ENCODE measurements around the gene SREBF2.

DNA sequence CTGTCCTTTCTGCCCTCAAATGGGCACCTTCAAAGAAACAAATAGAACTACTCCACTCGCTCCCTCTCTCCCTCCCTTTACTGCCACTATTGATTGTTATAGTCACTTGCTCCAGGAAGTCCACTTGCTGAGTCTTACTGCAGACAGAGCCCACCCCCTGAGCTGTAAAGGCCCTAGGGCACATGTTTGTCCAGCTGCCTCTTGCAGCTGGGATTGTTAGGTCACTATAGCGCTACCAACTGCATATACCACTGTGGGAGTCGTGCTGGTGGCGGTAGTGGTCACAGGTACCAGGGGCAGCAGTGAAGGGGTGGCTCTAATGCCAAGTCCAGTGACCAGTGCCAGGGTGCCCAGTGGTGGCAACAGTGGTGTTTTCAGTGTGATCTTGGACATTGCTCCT, 4.4 kb upstream of the SREBF2 start:
- TF ChIP-seq CBX8 (IDR thresholded peaks at IDR 0.05) (no peak), CEBPB (IDR thresholded peaks at IDR 0.05) (no peak), REST (IDR thresholded peaks at IDR 0.05) (no peak)
- TF ChIP-seq, protein P1, sequence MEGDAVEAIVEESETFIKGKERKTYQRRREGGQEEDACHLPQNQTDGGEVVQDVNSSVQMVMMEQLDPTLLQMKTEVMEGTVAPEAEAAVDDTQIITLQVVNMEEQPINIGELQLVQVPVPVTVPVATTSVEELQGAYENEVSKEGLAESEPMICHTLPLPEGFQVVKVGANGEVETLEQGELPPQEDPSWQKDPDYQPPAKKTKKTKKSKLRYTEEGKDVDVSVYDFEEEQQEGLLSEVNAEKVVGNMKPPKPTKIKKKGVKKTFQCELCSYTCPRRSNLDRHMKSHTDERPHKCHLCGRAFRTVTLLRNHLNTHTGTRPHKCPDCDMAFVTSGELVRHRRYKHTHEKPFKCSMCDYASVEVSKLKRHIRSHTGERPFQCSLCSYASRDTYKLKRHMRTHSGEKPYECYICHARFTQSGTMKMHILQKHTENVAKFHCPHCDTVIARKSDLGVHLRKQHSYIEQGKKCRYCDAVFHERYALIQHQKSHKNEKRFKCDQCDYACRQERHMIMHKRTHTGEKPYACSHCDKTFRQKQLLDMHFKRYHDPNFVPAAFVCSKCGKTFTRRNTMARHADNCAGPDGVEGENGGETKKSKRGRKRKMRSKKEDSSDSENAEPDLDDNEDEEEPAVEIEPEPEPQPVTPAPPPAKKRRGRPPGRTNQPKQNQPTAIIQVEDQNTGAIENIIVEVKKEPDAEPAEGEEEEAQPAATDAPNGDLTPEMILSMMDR (IDR thresholded peaks at IDR 0.05): no peak
